GM12865 (cell line): ENCODE results near the gene BRD4.

Experiments
- DNase-seq: peaks from one replicate; pipeline ENCODE4 v3.0.0; 2010; ENCODE audit warnings: low read depth
- H3K4me3 ChIP-seq: 2 replicates; pipeline ENCODE4 v1.5.1; 2011; ENCODE audit warnings: mild to moderate bottlenecking, low read depth, low read length, control low read depth
- CTCF ChIP-seq: IDR thresholded peaks from 2 replicates; pipeline ENCODE4 v1.5.1; 2011; ENCODE audit warnings: low read length, control low read depth, low read depth, inconsistent platforms; ENCODE audit not compliant: insufficient read depth; ENCODE audit errors: missing control alignments

The BRD4 gene

DNA sequence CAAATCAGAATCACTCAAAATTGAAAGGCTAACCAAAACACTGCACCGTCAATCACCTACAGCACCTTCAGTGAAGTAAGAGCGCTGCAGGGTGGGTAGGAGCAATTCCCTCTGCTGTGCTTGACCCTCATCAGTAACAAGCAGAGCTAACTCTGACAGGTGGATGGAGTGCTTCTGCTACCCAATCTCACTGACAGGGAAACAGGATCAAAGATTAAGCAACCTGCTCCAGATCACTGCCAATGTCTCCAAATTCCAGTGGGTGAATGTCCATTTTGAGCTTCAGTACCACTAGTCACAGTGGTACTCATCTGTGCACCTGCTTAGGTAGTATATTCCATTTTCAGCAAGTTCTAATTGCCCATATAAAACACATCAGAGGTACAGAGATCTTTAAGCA lies 25.2 kb downstream of the BRD4 start:
- TF ChIP-seq CTCF, result no peak
- DNase-seq, result no peak
- no peak overlapping the region for H3K4me3 ChIP-seq

DNA sequence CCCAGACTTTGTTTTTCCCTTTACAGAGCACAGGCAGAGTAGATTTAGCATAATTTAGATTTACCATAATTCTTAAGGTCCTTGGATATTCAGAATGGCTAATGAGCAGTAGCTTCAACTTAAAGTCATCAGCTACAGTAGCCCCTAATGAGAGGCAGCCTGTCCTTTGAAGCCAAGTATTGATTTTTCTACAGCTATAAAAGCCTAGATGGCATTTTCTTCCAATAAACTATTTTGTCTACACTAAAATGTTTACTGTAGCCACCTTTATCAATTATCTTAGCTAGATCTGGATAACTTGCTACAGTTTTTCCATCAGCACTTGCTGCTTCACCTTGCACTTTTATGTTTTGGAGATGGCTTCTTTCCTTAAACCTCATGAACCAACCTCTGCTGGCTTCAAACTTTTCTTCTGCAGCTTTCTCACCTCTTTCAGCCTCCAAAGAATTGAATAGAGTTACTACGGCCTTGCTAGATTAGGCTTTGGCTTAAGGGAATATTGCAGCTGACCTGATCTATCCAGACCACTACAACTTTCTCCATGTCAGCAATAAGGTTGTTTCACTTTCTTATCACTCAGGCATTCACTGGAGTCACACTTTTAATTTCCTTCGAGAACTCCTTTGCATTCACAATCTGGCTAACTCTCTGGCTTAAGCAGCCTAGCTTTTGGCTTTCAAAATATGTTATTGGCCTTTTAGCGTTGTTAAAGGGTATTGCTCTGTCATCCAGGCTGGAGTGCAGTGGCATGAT lies 26.6 kb downstream of the BRD4 start:
- no peak for DNase-seq
- no peak for TF ChIP-seq CTCF
- no peak overlapping the region for H3K4me3 ChIP-seq

- H3K4me3 ChIP-seq, result no peak overlapping the region
- no peak for TF ChIP-seq CTCF
- DNase-seq, result no peak
These were observed 28.1 kb downstream of the BRD4 start for GRCh38 chr19:15304140-15304705.

- no peak for TF ChIP-seq CTCF
- DNase-seq, result no peak
- H3K4me3 ChIP-seq, result no peak overlapping the region
These were observed 29.1 kb downstream of the BRD4 start for GRCh38 chr19:15303105-15303780.

GRCh38 chr19:15300533-15301197 lies 31.7 kb downstream of the BRD4 start:
- H3K4me3 ChIP-seq, result no peak overlapping the region
- no peak for TF ChIP-seq CTCF
- DNase-seq, result no peak

DNA sequence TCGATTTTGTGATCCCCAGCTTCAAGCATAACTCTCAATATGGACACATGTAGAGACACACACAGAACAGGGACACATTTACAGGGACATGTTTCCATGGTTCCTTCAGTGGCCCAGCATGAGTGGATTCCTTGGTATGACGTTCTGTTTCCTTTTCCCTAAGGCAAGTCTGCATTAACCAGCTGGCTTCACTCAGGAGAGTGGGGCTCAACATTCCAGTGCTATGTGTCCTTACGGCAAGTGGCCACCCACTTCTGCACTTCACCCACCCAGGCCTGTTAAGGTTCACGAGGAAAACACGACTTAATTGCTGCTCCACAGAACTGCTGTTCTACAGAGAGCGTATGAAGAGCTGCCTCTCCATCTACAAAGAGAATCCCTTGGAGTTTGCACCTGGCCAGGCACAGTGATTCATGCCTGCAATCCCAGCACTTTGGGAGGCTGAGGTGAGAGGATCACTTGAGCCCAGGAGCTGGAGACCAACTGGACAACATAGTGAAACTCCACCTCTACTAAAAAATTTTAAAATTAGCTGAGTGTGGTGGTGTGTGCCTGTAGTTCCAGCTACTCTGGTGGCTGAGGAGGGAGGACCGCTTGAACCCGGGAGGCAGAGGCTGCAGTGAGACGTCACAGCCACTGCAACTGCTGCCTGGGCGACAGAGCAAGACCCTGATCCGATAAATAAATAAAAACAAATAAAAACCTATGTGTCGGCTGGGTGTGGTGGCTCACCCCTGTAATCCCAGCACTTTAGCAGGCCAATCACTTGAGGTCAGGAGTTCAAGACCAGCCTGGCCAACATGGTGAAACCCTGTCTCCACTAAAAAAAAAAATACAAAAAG lies 32.5 kb downstream of the BRD4 start:
- DNase-seq, result no peak

More for the DNA sequence above, 32.5 kb downstream of the BRD4 start:
- TF ChIP-seq CTCF, result no peak
- no peak overlapping the region for H3K4me3 ChIP-seq
